Natural killer cell treated with Interleukin-12 subunit alpha and Interleukin-12 subunit beta and Interleukin-15 and Interleukin-18, amount 100 ng/mL, for 72 hours (primary cell): ENCODE data around the gene GMFB. TPM values are rescaled to one million over a fixed set of nuclear protein-coding genes. Genes with fewer than 3 reads are reported as not detected.

Source experiments
- ATAC-seq, 2 donors: fragments of 150-1000 bp; cut with Tn5 transposase in 1 of 2; sonication (Bioruptor Pico), chemical (Tn5 transposase) in 1 of 2; 2 replicates each; pipeline ENCODE4 v1.10.0; 2021
- DNase-seq: peaks from one replicate; pipeline ENCODE4 v3.0.0; 2022; ENCODE audit warnings: low spot score
- H3K27ac Mint-ChIP-seq, 2 donors: 1 replicate in 1 of 2; 2 replicates in 1 of 2; pipeline ENCODE4 v1.8.0; 2022; ENCODE audit warnings: mixed read lengths in 2 of 2, mild to moderate bottlenecking in 1 of 2, moderate library complexity in 1 of 2
- H3K27me3 Mint-ChIP-seq, 2 donors: 1 replicate in 1 of 2; 2 replicates in 1 of 2; pipeline ENCODE4 v1.8.0; 2022; ENCODE audit warnings: mixed read lengths in 2 of 2
- H3K36me3 Mint-ChIP-seq: one replicate; pipeline ENCODE4 v1.8.0; 2022; ENCODE audit warnings: mixed read lengths
- H3K4me1 Mint-ChIP-seq, 2 donors: 1 replicate in 1 of 2; 2 replicates in 1 of 2; pipeline ENCODE4 v1.8.0; 2022; ENCODE audit warnings: low read depth in 2 of 2, mixed read lengths in 2 of 2, mild to moderate bottlenecking in 1 of 2
- H3K4me3 Mint-ChIP-seq: one replicate; pipeline ENCODE4 v1.8.0; 2022; ENCODE audit warnings: mixed read lengths
- H3K9me3 Mint-ChIP-seq: 2 replicates; pipeline ENCODE4 v1.8.0; 2022; ENCODE audit warnings: mixed read lengths
- total RNA-seq, 2 donors: library from RNA; stranded (reverse); gene quantifications; one replicate each; pipeline ENCODE4 v1.2.3, GENCODE V29; 2022

Gene GMFB
- total RNA-seq, 2 donors from 2014 or later = 29.7 to 43.9 TPM

- no peaks in the 10 kb centered on the region for H3K9me3 Mint-ChIP-seq
- peaks cover 0 to 2% of the 10 kb centered on the region in 2 donors for H3K27me3 Mint-ChIP-seq
- peak within 1 kb of the TSS; percentile 78 to 90 for H3K27ac Mint-ChIP-seq
- peak; percentile 100 for ATAC-seq
- peak; percentile 99 for DNase-seq
- H3K4me3 Mint-ChIP-seq = peak within 1 kb of the TSS; percentile 94
- H3K36me3 Mint-ChIP-seq = no peaks in the 10 kb centered on the region
- peaks cover 28 to 31% of the 10 kb centered on the region in 2 donors for H3K4me1 Mint-ChIP-seq
Observed at GRCh38 chr14:54509546-54510501, 21.0 kb upstream of the GMFB start, which contains the start of gene CGRRF1. Gene CGRRF1, plus strand, starts transcription at chr14:54509906. Its CDS starts 54 bp downstream, at chr14:54509960.

- no peaks in the 10 kb centered on the region for H3K9me3 Mint-ChIP-seq
- H3K27ac Mint-ChIP-seq = no peak overlapping the region
- ATAC-seq (no peak), DNase-seq (no peak)
- H3K36me3 Mint-ChIP-seq = no peaks in the 10 kb centered on the region
- H3K4me1 Mint-ChIP-seq = no peaks in the 10 kb centered on the region
- H3K27me3 Mint-ChIP-seq = peaks cover 20 to 33% of the 10 kb centered on the region in 2 donors
- H3K4me3 Mint-ChIP-seq = no peak overlapping the region
Observed at GRCh38 chr14:54503486-54503885, 14.7 kb upstream of the GMFB start.

GRCh38 chr14:54502602-54503001, 13.8 kb upstream of the GMFB start:
- Mint-ChIP-seq H3K27me3 (peaks cover 25 to 40% of the 10 kb centered on the region in 2 donors), H3K4me1 (no peaks in the 10 kb centered on the region), H3K27ac (no peak overlapping the region), H3K9me3 (no peaks in the 10 kb centered on the region), H3K36me3 (no peaks in the 10 kb centered on the region), H3K4me3 (no peak overlapping the region)
- no peak for ATAC-seq
- no peak for DNase-seq

- Mint-ChIP-seq H3K27ac (no peak overlapping the region), H3K9me3 (no peaks in the 10 kb centered on the region), H3K4me1 (no peaks in the 10 kb centered on the region), H3K4me3 (no peak overlapping the region), H3K36me3 (no peaks in the 10 kb centered on the region), H3K27me3 (peaks cover 27 to 40% of the 10 kb centered on the region in 2 donors)
- DNase-seq (no peak), ATAC-seq (peak in 1 of 2 donors; percentile 28)
Observed at GRCh38 chr14:54501480-54501879, 12.7 kb upstream of the GMFB start.

GRCh38 chr14:54500744-54501143, 12.0 kb upstream of the GMFB start:
- ATAC-seq (no peak), DNase-seq (no peak)
- H3K4me1 Mint-ChIP-seq = no peaks in the 10 kb centered on the region
- peaks cover 29 to 40% of the 10 kb centered on the region in 2 donors for H3K27me3 Mint-ChIP-seq
- no peaks in the 10 kb centered on the region for H3K36me3 Mint-ChIP-seq
- no peaks in the 10 kb centered on the region for H3K9me3 Mint-ChIP-seq
- no peak overlapping the region for H3K27ac Mint-ChIP-seq
- no peak overlapping the region for H3K4me3 Mint-ChIP-seq

DNA sequence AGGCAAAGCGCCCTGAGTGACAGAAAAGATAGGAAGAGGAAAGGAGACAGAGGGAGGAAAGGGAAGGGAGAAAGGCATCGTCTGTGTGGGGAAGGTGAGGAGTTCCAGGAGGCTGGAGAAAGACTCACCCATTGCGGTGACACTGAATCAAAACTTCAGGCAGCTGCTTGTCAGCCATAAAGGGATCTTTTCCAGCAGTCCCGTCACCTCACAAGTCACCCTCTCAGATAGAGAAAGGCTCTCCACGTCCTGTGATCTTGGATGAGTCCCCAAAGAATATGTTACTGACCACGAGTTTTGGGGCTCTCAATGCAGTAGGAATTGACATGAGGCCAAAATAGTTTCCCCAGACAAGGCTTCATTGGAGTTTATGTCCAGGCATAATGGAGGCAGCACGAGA, 9.8 kb upstream of the GMFB start:
- DNase-seq = no peak
- Mint-ChIP-seq H3K9me3 (no peaks in the 10 kb centered on the region), H3K4me1 (no peaks in the 10 kb centered on the region), H3K27ac (no peak overlapping the region), H3K27me3 (peaks cover 29 to 40% of the 10 kb centered on the region in 2 donors), H3K36me3 (no peaks in the 10 kb centered on the region), H3K4me3 (no peak overlapping the region)
- no peak for ATAC-seq

- DNase-seq (no peak), ATAC-seq (no peak)
- Mint-ChIP-seq H3K4me3 (no peak overlapping the region), H3K27ac (no peak overlapping the region), H3K4me1 (no peaks in the 10 kb centered on the region), H3K9me3 (no peaks in the 10 kb centered on the region), H3K36me3 (no peaks in the 10 kb centered on the region), H3K27me3 (peaks cover 31 to 40% of the 10 kb centered on the region in 2 donors)
Observed at GRCh38 chr14:54498095-54498531, 9.3 kb upstream of the GMFB start.

DNA sequence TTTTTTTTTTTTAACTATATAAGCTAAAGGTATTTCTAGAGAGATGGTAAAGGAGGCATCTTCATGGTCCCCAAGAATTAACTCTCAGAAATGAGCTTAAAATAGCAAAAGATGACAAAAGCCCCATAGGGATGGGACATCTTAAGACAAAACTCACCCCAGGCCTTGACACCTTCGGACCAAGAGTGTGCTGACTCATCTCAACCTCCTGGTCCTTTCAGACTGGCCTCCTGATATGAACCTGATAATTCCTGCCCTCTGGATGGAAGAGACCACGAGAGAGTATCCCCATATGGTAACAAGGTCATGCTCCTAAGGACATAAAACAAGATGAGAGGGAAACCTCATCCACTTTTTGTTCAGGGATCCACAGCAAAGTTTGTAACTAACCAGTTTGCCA, 8.4 kb upstream of the GMFB start:
- Mint-ChIP-seq H3K27me3 (peaks cover 31 to 37% of the 10 kb centered on the region in 2 donors), H3K36me3 (no peaks in the 10 kb centered on the region), H3K27ac (no peak overlapping the region), H3K4me1 (no peaks in the 10 kb centered on the region), H3K4me3 (no peak overlapping the region), H3K9me3 (no peaks in the 10 kb centered on the region)
- ATAC-seq = no peak
- DNase-seq = no peak

- Mint-ChIP-seq H3K4me3 (no peak overlapping the region), H3K27me3 (peaks cover 6 to 12% of the 10 kb centered on the region in 2 donors), H3K27ac (no peak overlapping the region), H3K9me3 (no peaks in the 10 kb centered on the region), H3K4me1 (peaks cover 10 to 11% of the 10 kb centered on the region in 2 donors), H3K36me3 (no peaks in the 10 kb centered on the region)
- ATAC-seq (no peak), DNase-seq (no peak)
Observed at GRCh38 chr14:54493293-54493692, 4.5 kb upstream of the GMFB start.

- peaks cover 4% of the 10 kb centered on the region for H3K36me3 Mint-ChIP-seq
- ATAC-seq (no peak), DNase-seq (no peak)
- H3K27ac Mint-ChIP-seq = peak overlapping the region; percentile 90 to 94
- H3K27me3 Mint-ChIP-seq = peaks cover 0 to 2% of the 10 kb centered on the region in 2 donors
- H3K4me3 Mint-ChIP-seq = no peak overlapping the region
- no peaks in the 10 kb centered on the region for H3K9me3 Mint-ChIP-seq
- peaks cover 27 to 32% of the 10 kb centered on the region in 2 donors for H3K4me1 Mint-ChIP-seq
Observed at GRCh38 chr14:54490445-54491175, 1.8 kb upstream of the GMFB start.

DNA sequence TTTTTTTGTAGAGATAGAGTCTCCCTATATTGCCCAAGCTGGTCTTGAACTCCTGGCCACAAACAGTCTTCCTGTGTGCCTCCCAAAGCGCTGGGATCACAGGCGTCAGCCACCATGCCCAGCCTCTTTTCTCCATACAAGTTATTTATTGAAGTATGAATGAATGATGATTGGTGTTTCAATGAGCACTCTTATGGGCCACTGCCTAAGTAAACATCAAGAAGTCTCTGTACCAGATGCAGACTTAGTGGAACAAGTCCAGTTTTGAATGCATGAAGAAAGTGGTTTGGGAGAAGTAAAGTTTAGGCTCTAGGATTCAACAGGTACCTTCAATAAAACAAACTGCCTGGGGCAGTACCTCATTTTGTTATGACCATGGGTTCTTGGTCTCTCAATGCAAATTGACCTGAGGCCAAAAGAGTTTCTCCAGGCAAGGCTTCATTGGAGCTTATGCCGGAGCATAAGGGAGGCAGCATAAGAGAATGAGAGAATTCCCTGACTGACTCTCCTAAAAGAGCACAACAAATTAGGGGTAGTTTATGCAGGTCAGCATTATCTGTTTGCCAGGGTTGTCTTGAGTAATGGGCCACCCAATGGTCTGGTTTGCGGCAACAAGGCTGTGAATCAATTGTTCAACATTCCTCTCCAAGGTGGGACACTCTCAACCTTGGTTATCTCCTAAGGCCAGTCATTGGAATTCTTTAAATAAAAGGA, 1.1 kb upstream of the GMFB start:
- Mint-ChIP-seq H3K36me3 (peaks cover 4% of the 10 kb centered on the region), H3K4me3 (peak overlapping the region; percentile 94), H3K9me3 (no peaks in the 10 kb centered on the region), H3K4me1 (peaks cover 32 to 39% of the 10 kb centered on the region in 2 donors), H3K27me3 (peaks cover 0 to 2% of the 10 kb centered on the region in 2 donors), H3K27ac (peak overlapping the region; percentile 90 to 94)
- ATAC-seq (no peak), DNase-seq (no peak)

GRCh38 chr14:54489318-54489683, 521 bp upstream of the GMFB start:
- Mint-ChIP-seq H3K4me3 (peak overlapping the region; percentile 94), H3K27me3 (peaks cover 0 to 2% of the 10 kb centered on the region in 2 donors), H3K36me3 (peaks cover 4% of the 10 kb centered on the region), H3K9me3 (no peaks in the 10 kb centered on the region), H3K27ac (peak overlapping the region; percentile 90 to 94), H3K4me1 (peaks cover 36 to 45% of the 10 kb centered on the region in 2 donors)
- no peak for ATAC-seq
- DNase-seq = no peak

- H3K36me3 Mint-ChIP-seq = peaks cover 4% of the 10 kb centered on the region
- ATAC-seq (no peak), DNase-seq (no peak)
- H3K27ac Mint-ChIP-seq = peak overlapping the region; percentile 90 to 94
- no peaks in the 10 kb centered on the region for H3K9me3 Mint-ChIP-seq
- H3K27me3 Mint-ChIP-seq = no peaks in the 10 kb centered on the region
- H3K4me1 Mint-ChIP-seq = peaks cover 44 to 52% of the 10 kb centered on the region in 2 donors
- peak overlapping the region; percentile 94 for H3K4me3 Mint-ChIP-seq
Observed at GRCh38 chr14:54488318-54488645, 498 bp downstream of the GMFB start.
